ENCODE measurements around the gene C8A.

The C8A gene

DNA sequence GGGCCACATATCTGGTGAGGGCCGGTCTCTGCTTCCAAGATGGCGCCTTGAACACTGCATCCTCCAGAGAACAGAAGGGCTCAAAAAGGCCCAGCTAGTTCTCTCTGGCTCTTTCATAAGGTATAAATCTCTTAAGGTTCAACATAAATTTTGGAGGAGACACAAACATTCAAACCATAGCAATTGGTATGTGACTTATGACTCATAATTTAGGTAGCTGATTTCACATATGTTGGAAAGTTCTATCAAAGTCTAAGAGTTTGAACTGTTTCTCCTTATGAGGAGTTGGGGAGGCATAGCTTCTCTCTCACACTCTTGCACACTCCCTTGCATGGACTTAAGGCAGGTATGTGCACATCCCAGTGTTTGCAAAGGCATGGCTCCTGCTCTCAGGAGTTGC is 30.3 kb upstream of the C8A start:
- Histone ChIP-seq H3K9me3 (ENCODE audit: control insufficient read depth in 1 of 2, low read length in 2 of 2) (no peaks in the 10 kb centered on the region), H3K4me1 (ENCODE audit: control insufficient read depth in 1 of 2, insufficient read depth in 2 of 2, low read length in 2 of 2) (peaks cover 0 to 9% of the 10 kb centered on the region in 2 donors), H3K27me3 (ENCODE audit: low read depth, low read length) (no peaks in the 10 kb centered on the region), H3K36me3 (ENCODE audit: control insufficient read depth in 1 of 2, insufficient read depth in 2 of 2, low read length in 2 of 2) (no peaks in the 10 kb centered on the region), H3K27ac (ENCODE audit: low read length) (no peak overlapping the region), H3K4me3 (ENCODE audit: low read depth in 1 of 2, low read length in 2 of 2) (no peak overlapping the region)

DNA sequence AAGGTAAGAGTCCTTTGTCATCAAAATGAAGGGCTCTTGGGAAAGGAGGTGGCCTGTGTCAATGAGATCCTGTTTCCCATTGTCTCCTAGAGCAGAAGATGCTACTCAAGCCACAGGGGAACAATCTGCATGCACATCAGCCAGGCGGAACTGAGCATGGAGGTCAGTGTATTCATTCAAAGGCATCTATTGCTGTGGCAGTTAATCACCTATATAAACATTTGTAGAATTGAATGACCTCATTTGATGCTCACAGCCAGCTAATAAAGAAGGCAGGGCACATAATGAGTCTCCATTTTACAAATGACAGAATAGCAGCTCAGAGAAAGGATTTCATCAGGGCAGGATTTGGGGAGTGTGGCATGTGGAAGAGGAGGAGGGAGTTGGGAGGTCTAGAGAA is 29.7 kb upstream of the C8A start:
- H3K27me3 ChIP-seq (ENCODE audit: low read depth, low read length), result no peaks in the 10 kb centered on the region
- H3K9me3 ChIP-seq (ENCODE audit: control insufficient read depth in 1 of 2, low read length in 2 of 2), result no peaks in the 10 kb centered on the region
- H3K4me1 ChIP-seq (ENCODE audit: control insufficient read depth in 1 of 2, insufficient read depth in 2 of 2, low read length in 2 of 2), result peaks cover 0 to 9% of the 10 kb centered on the region in 2 donors
- H3K27ac ChIP-seq (ENCODE audit: low read length), result no peak overlapping the region
- H3K36me3 ChIP-seq (ENCODE audit: control insufficient read depth in 1 of 2, insufficient read depth in 2 of 2, low read length in 2 of 2), result no peaks in the 10 kb centered on the region
- no peak overlapping the region for H3K4me3 ChIP-seq (ENCODE audit: low read depth in 1 of 2, low read length in 2 of 2)

DNA sequence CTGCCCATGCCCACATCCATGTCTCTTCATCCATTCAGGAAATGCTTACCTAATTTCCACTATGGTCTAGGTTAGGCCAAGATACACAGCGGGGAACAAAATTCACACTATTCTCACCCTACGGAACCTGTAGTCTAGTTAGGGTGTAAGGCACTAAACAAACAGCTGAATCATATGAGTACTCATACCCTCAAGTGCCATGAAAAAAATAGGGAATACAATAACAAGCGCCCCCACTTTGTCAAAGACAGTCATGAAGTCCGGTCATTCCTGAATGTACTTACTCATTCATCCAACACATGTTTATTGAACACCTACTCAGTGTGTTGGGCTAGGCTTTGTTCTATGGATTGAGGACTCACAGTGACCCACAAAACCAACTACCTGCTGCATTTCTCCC is 29.2 kb upstream of the C8A start:
- Histone ChIP-seq H3K36me3 (ENCODE audit: control insufficient read depth in 1 of 2, insufficient read depth in 2 of 2, low read length in 2 of 2) (no peaks in the 10 kb centered on the region), H3K27me3 (ENCODE audit: low read depth, low read length) (no peaks in the 10 kb centered on the region), H3K27ac (ENCODE audit: low read length) (no peak overlapping the region), H3K4me1 (ENCODE audit: control insufficient read depth in 1 of 2, insufficient read depth in 2 of 2, low read length in 2 of 2) (peaks cover 0 to 9% of the 10 kb centered on the region in 2 donors), H3K9me3 (ENCODE audit: control insufficient read depth in 1 of 2, low read length in 2 of 2) (no peaks in the 10 kb centered on the region), H3K4me3 (ENCODE audit: low read depth in 1 of 2, low read length in 2 of 2) (no peak overlapping the region)

DNA sequence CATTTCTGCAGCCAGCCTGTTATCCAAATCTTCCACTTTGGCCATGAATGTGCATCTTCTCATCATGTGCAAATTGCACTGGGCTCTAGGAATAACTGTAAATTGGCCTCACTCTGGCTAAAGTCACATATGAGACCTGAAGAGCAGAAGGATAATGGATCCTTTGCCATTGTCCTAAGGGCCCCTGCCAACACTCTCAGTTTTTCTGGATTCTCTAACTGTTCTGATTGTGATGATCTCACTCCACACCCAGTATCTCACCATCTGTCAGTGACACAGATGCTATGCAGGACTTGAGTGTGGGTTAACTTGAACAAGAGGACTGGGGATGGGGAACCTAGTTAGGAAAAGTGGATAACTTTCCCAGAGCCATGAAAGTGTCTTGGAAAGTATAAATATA is 26.9 kb upstream of the C8A start:
- H3K27me3 ChIP-seq (ENCODE audit: low read depth, low read length), result no peaks in the 10 kb centered on the region
- H3K36me3 ChIP-seq (ENCODE audit: control insufficient read depth in 1 of 2, insufficient read depth in 2 of 2, low read length in 2 of 2), result no peaks in the 10 kb centered on the region
- no peak overlapping the region for H3K27ac ChIP-seq (ENCODE audit: low read length)
- H3K4me3 ChIP-seq (ENCODE audit: low read depth in 1 of 2, low read length in 2 of 2), result no peak overlapping the region
- no peaks in the 10 kb centered on the region for H3K9me3 ChIP-seq (ENCODE audit: control insufficient read depth in 1 of 2, low read length in 2 of 2)
- no peaks in the 10 kb centered on the region for H3K4me1 ChIP-seq (ENCODE audit: control insufficient read depth in 1 of 2, insufficient read depth in 2 of 2, low read length in 2 of 2)

DNA sequence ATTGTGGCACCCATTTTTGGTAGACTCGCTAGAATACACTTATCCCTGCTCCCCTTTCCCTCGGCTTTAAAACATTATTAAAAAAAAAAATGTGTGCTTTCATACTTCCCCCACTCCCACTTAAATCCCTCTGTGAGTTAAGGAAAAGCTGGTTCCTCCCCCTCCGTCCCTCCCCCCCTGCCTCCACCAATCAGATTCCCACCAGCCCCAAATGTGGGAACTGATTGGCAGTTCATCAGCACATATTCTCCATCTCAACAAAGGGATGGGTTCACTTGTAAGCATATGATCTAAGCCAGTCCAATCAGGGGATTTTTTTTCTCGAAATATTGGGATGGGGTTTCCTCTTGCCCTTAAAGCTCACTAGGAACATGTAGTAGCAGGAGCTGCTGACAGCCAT is 24.5 kb upstream of the C8A start:
- Histone ChIP-seq H3K4me3 (ENCODE audit: low read depth in 1 of 2, low read length in 2 of 2) (no peak overlapping the region), H3K4me1 (ENCODE audit: control insufficient read depth in 1 of 2, insufficient read depth in 2 of 2, low read length in 2 of 2) (no peaks in the 10 kb centered on the region), H3K27me3 (ENCODE audit: low read depth, low read length) (no peaks in the 10 kb centered on the region), H3K9me3 (ENCODE audit: control insufficient read depth in 1 of 2, low read length in 2 of 2) (no peaks in the 10 kb centered on the region), H3K36me3 (ENCODE audit: control insufficient read depth in 1 of 2, insufficient read depth in 2 of 2, low read length in 2 of 2) (no peaks in the 10 kb centered on the region), H3K27ac (ENCODE audit: low read length) (no peak overlapping the region)

DNA sequence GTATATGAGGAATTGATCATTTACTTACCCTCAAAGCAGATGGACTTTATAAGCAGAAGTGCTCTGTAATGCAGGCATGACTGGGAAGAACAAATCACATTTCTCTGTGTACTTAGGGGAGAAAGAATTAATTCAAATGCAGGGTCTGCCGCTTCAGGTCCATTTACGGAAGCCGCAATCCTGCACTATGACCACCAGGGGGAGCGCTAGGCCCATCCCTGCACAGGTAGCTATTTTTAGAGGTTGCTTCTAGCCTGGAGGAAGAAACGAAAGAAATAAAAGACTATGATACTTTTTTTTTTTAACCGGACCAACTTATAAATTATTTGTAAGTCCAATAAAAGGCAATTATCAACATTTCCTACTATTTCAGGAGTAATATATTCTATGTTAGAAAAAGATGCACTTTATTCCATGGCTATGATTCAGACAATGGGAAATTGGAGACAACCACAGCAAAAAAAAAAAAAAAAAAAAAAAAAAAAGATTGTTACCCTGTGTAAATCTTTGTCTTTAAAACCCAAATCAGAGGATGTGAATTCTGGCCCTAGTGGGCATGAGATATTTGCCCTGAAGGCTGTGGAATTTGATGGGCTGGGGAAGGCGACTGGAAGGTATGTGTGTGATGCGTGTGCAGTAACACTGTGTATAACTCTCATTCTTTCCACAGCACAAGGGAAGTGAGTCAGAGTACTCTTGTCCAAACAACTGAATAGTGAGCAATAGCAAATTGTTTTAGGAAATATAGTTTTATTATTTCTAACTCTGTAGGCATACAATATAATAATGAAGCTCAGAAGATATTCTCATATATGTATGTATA is 22.5 kb upstream of the C8A start:
- H3K4me3 ChIP-seq (ENCODE audit: low read depth in 1 of 2, low read length in 2 of 2), result no peak overlapping the region
- H3K4me1 ChIP-seq (ENCODE audit: control insufficient read depth in 1 of 2, insufficient read depth in 2 of 2, low read length in 2 of 2), result no peaks in the 10 kb centered on the region
- H3K27ac ChIP-seq (ENCODE audit: low read length), result peak overlapping the region; percentile 46
- H3K27me3 ChIP-seq (ENCODE audit: low read depth, low read length), result no peaks in the 10 kb centered on the region
- no peaks in the 10 kb centered on the region for H3K9me3 ChIP-seq (ENCODE audit: control insufficient read depth in 1 of 2, low read length in 2 of 2)
- no peaks in the 10 kb centered on the region for H3K36me3 ChIP-seq (ENCODE audit: control insufficient read depth in 1 of 2, insufficient read depth in 2 of 2, low read length in 2 of 2)

DNA sequence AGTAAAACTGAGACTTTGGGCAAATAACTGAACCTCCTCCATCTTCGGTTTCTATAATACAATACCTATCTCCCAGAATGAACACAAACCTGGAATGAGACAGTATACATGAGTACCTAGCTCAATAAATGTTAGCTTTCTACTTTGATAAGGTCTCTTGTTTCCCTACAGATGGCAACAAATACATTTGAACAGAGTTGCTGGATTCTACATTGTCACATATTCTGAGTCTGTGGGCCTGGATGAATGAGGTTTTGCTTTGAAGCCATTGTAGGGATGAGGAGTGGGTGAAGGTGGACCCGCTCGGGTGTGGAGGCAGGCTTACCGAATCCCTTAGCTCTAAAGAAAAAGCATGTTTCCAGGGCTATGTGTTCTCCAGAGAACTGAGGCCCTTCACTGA is 21.5 kb upstream of the C8A start:
- H3K4me1 ChIP-seq (ENCODE audit: control insufficient read depth in 1 of 2, insufficient read depth in 2 of 2, low read length in 2 of 2), result no peaks in the 10 kb centered on the region
- no peaks in the 10 kb centered on the region for H3K27me3 ChIP-seq (ENCODE audit: low read depth, low read length)
- no peaks in the 10 kb centered on the region for H3K9me3 ChIP-seq (ENCODE audit: control insufficient read depth in 1 of 2, low read length in 2 of 2)
- no peak overlapping the region for H3K4me3 ChIP-seq (ENCODE audit: low read depth in 1 of 2, low read length in 2 of 2)
- no peak overlapping the region for H3K27ac ChIP-seq (ENCODE audit: low read length)
- no peaks in the 10 kb centered on the region for H3K36me3 ChIP-seq (ENCODE audit: control insufficient read depth in 1 of 2, insufficient read depth in 2 of 2, low read length in 2 of 2)

DNA sequence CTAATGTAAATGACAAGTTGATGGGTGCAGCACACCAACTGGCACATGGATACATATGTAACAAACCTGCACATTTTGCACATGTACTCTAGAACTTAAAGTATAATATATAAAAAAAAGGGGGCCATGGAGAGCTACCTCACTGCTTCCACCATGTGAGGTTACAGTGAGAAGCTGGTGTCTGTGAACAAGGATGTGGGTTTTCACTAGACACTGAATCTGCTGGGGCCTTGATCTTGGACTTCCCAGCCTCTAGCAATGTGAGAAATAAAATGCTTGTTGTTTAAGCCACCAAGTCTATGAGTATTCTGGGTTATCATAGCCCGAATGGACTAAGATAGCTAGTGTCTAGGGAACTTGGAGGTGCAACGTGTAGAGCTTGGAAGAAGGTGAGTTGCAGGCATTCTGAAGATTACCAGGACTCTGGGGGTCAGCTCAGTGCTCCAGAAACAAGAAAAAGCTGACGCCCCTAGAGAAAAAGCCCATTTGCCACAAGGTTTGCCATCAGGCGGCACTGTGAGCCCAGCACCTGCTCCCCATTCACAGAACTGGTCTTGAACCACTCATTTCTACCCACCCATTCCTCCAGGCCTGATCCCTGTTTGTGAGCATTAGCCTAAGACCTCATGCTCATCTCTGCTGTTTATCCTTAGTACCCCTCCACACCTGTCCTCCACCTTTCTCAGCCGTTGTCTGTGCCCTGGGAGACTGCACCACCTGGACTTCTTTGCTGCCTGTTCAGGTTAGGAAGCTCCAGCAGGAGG is 20.3 kb upstream of the C8A start:
- no peak overlapping the region for H3K27ac ChIP-seq (ENCODE audit: low read length)
- H3K9me3 ChIP-seq (ENCODE audit: control insufficient read depth in 1 of 2, low read length in 2 of 2), result no peaks in the 10 kb centered on the region
- no peaks in the 10 kb centered on the region for H3K27me3 ChIP-seq (ENCODE audit: low read depth, low read length)
- H3K36me3 ChIP-seq (ENCODE audit: control insufficient read depth in 1 of 2, insufficient read depth in 2 of 2, low read length in 2 of 2), result no peaks in the 10 kb centered on the region
- H3K4me1 ChIP-seq (ENCODE audit: control insufficient read depth in 1 of 2, insufficient read depth in 2 of 2, low read length in 2 of 2), result no peaks in the 10 kb centered on the region
- H3K4me3 ChIP-seq (ENCODE audit: low read depth in 1 of 2, low read length in 2 of 2), result no peak overlapping the region

DNA sequence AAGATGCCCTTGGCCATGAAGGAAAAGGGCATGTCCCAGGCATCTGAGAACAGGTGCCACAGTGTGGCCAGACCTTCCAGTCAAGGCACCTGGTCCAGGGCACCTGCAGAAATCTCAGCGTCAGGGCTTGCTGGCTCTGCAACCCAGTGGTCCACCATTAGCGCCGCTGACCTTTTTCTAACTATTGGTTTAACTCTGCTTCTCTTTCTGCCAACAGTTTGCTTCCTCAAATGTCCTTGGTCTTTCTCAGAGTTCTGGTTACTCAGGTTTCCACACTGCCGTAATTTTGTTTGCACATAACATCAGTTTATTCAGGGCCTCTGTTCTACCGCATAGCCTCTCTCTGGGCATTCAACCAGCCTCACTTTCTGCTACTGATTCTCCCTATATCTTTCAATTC is 18.9 kb upstream of the C8A start:
- no peaks in the 10 kb centered on the region for H3K4me1 ChIP-seq (ENCODE audit: control insufficient read depth in 1 of 2, insufficient read depth in 2 of 2, low read length in 2 of 2)
- H3K27me3 ChIP-seq (ENCODE audit: low read depth, low read length), result no peaks in the 10 kb centered on the region
- no peaks in the 10 kb centered on the region for H3K36me3 ChIP-seq (ENCODE audit: control insufficient read depth in 1 of 2, insufficient read depth in 2 of 2, low read length in 2 of 2)
- H3K4me3 ChIP-seq (ENCODE audit: low read depth in 1 of 2, low read length in 2 of 2), result no peak overlapping the region
- no peak overlapping the region for H3K27ac ChIP-seq (ENCODE audit: low read length)
- H3K9me3 ChIP-seq (ENCODE audit: control insufficient read depth in 1 of 2, low read length in 2 of 2), result peaks cover 6 to 8% of the 10 kb centered on the region in 2 donors

DNA sequence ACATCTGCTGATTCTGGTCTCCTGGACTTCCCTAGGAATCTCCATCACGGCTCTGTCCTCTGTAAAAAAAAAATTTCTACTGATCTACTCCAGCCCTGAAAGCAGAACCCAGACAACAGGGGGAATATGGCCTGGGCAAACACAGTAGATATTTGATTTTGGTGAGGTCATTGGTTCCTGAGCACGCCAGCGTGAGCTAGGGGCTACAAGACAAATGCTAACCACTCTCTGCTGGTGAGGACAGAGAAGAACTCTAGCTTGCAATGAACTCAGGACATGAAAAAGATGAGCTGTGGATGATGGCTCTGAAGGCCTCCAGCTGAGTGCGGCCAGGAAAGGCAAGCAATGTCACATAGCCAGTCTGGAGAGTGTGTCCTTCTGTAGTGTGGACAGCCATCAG is 18.2 kb upstream of the C8A start:
- Histone ChIP-seq H3K36me3 (ENCODE audit: control insufficient read depth in 1 of 2, insufficient read depth in 2 of 2, low read length in 2 of 2) (no peaks in the 10 kb centered on the region), H3K9me3 (ENCODE audit: control insufficient read depth in 1 of 2, low read length in 2 of 2) (peaks cover 6 to 8% of the 10 kb centered on the region in 2 donors), H3K27me3 (ENCODE audit: low read depth, low read length) (no peaks in the 10 kb centered on the region), H3K27ac (ENCODE audit: low read length) (no peak overlapping the region), H3K4me1 (ENCODE audit: control insufficient read depth in 1 of 2, insufficient read depth in 2 of 2, low read length in 2 of 2) (no peaks in the 10 kb centered on the region), H3K4me3 (ENCODE audit: low read depth in 1 of 2, low read length in 2 of 2) (no peak overlapping the region)

DNA sequence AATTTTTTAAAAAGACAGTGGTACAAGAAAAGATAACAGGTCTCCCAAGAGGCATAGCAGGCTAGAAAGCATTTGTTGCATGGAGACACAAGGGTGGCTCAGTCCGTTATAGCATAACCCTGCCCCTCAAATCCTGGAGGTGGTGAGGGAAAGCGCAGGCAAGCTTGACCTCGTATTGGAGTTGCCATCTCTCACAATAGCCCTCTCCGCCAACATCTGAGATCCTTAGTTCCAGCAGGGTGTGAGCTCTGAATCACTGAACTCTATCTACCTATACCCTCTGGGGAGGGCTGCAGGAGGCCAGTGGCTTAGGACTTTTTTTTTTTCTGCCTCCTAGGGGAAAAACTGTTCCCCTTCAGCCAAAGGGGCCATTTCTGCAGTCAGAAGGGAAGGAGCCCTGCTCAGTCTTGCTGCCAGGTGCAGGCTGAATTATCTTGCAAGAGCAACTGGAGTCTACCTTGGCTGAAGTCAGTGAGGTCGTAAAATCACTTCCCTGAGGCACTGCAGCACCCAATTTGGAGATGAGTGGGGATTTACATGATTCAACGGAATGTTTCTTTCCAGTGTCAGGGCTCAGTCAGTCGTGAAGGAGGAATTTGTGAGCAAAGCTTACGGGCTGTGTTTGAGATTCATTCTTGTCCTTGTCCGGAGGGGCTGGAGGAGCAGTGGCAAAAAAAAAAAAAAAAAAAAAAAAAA is 17.2 kb upstream of the C8A start:
- Histone ChIP-seq H3K27ac (ENCODE audit: low read length) (no peak overlapping the region), H3K9me3 (ENCODE audit: control insufficient read depth in 1 of 2, low read length in 2 of 2) (peaks cover 6 to 8% of the 10 kb centered on the region in 2 donors), H3K27me3 (ENCODE audit: low read depth, low read length) (no peaks in the 10 kb centered on the region), H3K36me3 (ENCODE audit: control insufficient read depth in 1 of 2, insufficient read depth in 2 of 2, low read length in 2 of 2) (no peaks in the 10 kb centered on the region), H3K4me3 (ENCODE audit: low read depth in 1 of 2, low read length in 2 of 2) (no peak overlapping the region), H3K4me1 (ENCODE audit: control insufficient read depth in 1 of 2, insufficient read depth in 2 of 2, low read length in 2 of 2) (no peaks in the 10 kb centered on the region)
